HEK293 (cell line): ENCODE results near the gene DNA2.

Experiments used
- GLIS2 ChIP-seq: fragments of 450-650 bp; formaldehyde crosslinking; IDR thresholded peaks from 2 replicates; pipeline ENCODE4 v1.5.1; 2016; ENCODE audit warnings: missing biosample characterization, missing genetic modification characterization
- MZF1 ChIP-seq: fragments of 450-650 bp; formaldehyde crosslinking; IDR thresholded peaks from 2 replicates; pipeline ENCODE4 v1.5.1; 2017; ENCODE audit warnings: missing biosample characterization, missing genetic modification characterization, borderline replicate concordance
- SCRT2 ChIP-seq: fragments of 450-650 bp; formaldehyde crosslinking; IDR thresholded peaks from 2 replicates; pipeline ENCODE4 v1.5.1; 2016; ENCODE audit warnings: missing biosample characterization, missing genetic modification characterization
- SP3 ChIP-seq: fragments of 450-650 bp; formaldehyde crosslinking; IDR thresholded peaks from 2 replicates; pipeline ENCODE4 v1.5.1; 2016; ENCODE audit warnings: missing biosample characterization, missing genetic modification characterization
- ZBTB20 ChIP-seq: fragments of 450-650 bp; formaldehyde crosslinking; IDR thresholded peaks from 2 replicates; pipeline ENCODE4 v1.5.1; 2016; ENCODE audit warnings: missing biosample characterization, missing genetic modification characterization
- ZEB2 ChIP-seq: fragments of 450-650 bp; formaldehyde crosslinking; IDR thresholded peaks from 2 replicates; pipeline ENCODE4 v1.5.1; 2016; ENCODE audit warnings: missing biosample characterization, missing genetic modification characterization
- ZFHX2 ChIP-seq: fragments of 450-650 bp; formaldehyde crosslinking; conservative IDR thresholded peaks from 2 replicates; pipeline ENCODE4 v1.5.1; 2016; ENCODE audit warnings: missing biosample characterization, missing genetic modification characterization
- ZNF19 ChIP-seq: fragments of 450-650 bp; formaldehyde crosslinking; IDR thresholded peaks from 2 replicates; pipeline ENCODE4; 2016; ENCODE audit warnings: missing biosample characterization, missing genetic modification characterization, low read depth
- ZNF221 ChIP-seq: fragments of 450-650 bp; formaldehyde crosslinking; IDR thresholded peaks from 2 replicates; pipeline ENCODE4 v1.5.1; 2017; ENCODE audit warnings: missing biosample characterization, missing genetic modification characterization, borderline replicate concordance
- ZNF24 ChIP-seq: fragments of 450-650 bp; formaldehyde crosslinking; IDR thresholded peaks from 2 replicates; pipeline ENCODE4 v1.5.1; 2016; ENCODE audit warnings: missing biosample characterization, missing genetic modification characterization
- ZNF341 ChIP-seq: fragments of 450-650 bp; formaldehyde crosslinking; IDR thresholded peaks from 2 replicates; pipeline ENCODE4; 2016; ENCODE audit warnings: low read depth, missing biosample characterization, missing genetic modification characterization
- ZNF37A ChIP-seq: fragments of 450-650 bp; IDR thresholded peaks from 2 replicates; pipeline ENCODE4 v1.5.1; 2018; ENCODE audit warnings: missing biosample characterization, missing genetic modification characterization
- ZNF600 ChIP-seq: fragments of 450-650 bp; formaldehyde crosslinking; IDR thresholded peaks from 2 replicates; pipeline ENCODE4 v1.5.1; 2016; ENCODE audit warnings: missing biosample characterization, missing genetic modification characterization
- ZNF660 ChIP-seq: fragments of 450-650 bp; IDR thresholded peaks from 2 replicates; pipeline ENCODE4 v1.5.1; 2018; ENCODE audit warnings: missing biosample characterization, mild to moderate bottlenecking, missing genetic modification characterization
- ZNF677 ChIP-seq: fragments of 450-650 bp; IDR thresholded peaks from 2 replicates; pipeline ENCODE4 v1.5.0; 2018; ENCODE audit warnings: missing biosample characterization, mild to moderate bottlenecking, missing genetic modification characterization, moderate library complexity
- ZNF707 ChIP-seq: fragments of 450-650 bp; formaldehyde crosslinking; IDR thresholded peaks from 2 replicates; pipeline ENCODE4 v1.5.1; 2016; ENCODE audit warnings: missing biosample characterization, missing genetic modification characterization
- ZNF785 ChIP-seq: fragments of 450-650 bp; formaldehyde crosslinking; IDR thresholded peaks from 2 replicates; pipeline ENCODE4 v1.5.1; 2016; ENCODE audit warnings: missing biosample characterization, missing genetic modification characterization
- ZSCAN23 ChIP-seq: fragments of 450-650 bp; formaldehyde crosslinking; IDR thresholded peaks from 2 replicates; pipeline ENCODE4 v1.5.1; 2016; ENCODE audit warnings: missing biosample characterization, missing genetic modification characterization
- TF ChIP-seq, protein P1 (sequence below): fragments of 450-650 bp; formaldehyde crosslinking; conservative IDR thresholded peaks from 2 replicates; pipeline ENCODE4 v1.5.1; 2016; ENCODE audit warnings: low read depth, missing biosample characterization, missing genetic modification characterization
- TF ChIP-seq, protein P2 (sequence below): fragments of 450-650 bp; formaldehyde crosslinking; optimal IDR thresholded peaks from 2 replicates; pipeline ENCODE3; 2016; ENCODE audit warnings: missing biosample characterization, mild to moderate bottlenecking, missing genetic modification characterization
- TF ChIP-seq, protein P3 (sequence below): fragments of 450-650 bp; formaldehyde crosslinking; IDR thresholded peaks from 2 replicates; pipeline ENCODE4 v1.5.1; 2016; ENCODE audit warnings: missing biosample characterization, missing genetic modification characterization, borderline replicate concordance
- TF ChIP-seq, protein P4 (sequence below): fragments of 450-650 bp; formaldehyde crosslinking; IDR thresholded peaks from 2 replicates; pipeline ENCODE4 v1.5.1; 2017; ENCODE audit warnings: missing biosample characterization, missing genetic modification characterization
- TF ChIP-seq, protein P5 (sequence below): fragments of 450-650 bp; formaldehyde crosslinking; IDR thresholded peaks from 2 replicates; pipeline ENCODE4 v1.5.1; 2016; ENCODE audit warnings: missing biosample characterization, missing genetic modification characterization
- TF ChIP-seq, protein P6 (sequence below): fragments of 450-650 bp; formaldehyde crosslinking; IDR thresholded peaks from 2 replicates; pipeline ENCODE4 v1.5.1; 2016; ENCODE audit warnings: missing biosample characterization, missing genetic modification characterization

The DNA2 gene

DNA sequence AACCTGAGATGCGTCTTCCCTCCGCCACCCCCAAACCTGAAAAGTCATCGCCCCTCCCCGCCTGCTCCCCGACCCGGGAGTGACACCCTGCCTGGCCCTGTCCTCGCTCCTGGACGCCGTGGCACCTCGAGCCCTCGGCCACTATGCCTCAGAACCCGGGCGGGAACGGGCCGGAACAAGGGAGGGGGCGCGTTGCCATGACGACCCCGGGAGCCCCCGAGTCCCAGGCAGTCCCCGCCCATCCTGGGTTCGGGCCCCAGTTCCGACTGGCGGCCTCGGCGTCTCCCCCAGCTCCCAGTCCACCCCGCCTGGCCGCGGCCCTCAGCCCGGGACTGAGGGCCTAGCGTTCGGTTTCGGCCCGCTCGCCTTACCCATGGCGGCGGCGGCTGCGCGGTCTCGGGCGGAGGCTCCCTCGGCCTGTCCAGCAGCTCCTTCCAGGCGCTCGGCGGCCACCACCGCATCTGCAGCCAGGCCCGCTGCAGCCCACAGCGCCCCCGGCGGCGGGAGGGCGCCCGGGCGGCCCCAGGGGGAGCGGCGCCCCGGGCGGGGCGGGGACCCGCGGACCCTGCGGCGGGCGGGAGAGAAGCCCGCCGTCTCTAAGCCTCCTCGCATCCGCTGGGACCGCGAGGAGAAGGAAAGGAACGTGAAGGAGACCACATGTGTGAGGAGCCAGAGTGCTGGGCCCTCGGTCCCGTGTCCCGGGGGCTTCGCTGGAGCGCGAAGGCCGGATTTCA lies 64.8 kb downstream of the DNA2 start, which contains the start of gene RUFY2 (continued):
- TF ChIP-seq MZF1 (tag by site-specific recombination) (no peak), ZSCAN23 (no peak), ZNF600 (tag by site-specific recombination) (no peak), ZNF19 (tag by site-specific recombination) (no peak), SCRT2 (0 out of 2 replicates have a peak, but pooled peaks have one; percentile 5), ZNF221 (tag by site-specific recombination) (no peak), ZNF24 (tag by site-specific recombination) (peak; percentile 41; the same call in 1 of the 2 replicates), ZFHX2 (tag by site-specific recombination) (peak; percentile 77), ZNF707 (tag by site-specific recombination) (no peak), ZNF341 (peak; percentile 7; the same call in 1 of the 2 replicates), ZBTB20 (peak; percentile 84), ZNF37A (tag by site-specific recombination) (peak; percentile 38; the same call in 1 of the 2 replicates), ZNF785 (tag by site-specific recombination) (peak; percentile 19; the same call in 1 of the 2 replicates), ZEB2 (tag by site-specific recombination) (0 out of 2 replicates have a peak, but pooled peaks have one; percentile 1), ZNF677 (tag by site-specific recombination) (peak; percentile 55; the same call in 1 of the 2 replicates), GLIS2 (tag by site-specific recombination) (peak; percentile 82), ZNF660 (tag by site-specific recombination) (peak; percentile 90), SP3 (0 out of 2 replicates have a peak, but pooled peaks have one; percentile 2)
- TF ChIP-seq, protein P1, sequence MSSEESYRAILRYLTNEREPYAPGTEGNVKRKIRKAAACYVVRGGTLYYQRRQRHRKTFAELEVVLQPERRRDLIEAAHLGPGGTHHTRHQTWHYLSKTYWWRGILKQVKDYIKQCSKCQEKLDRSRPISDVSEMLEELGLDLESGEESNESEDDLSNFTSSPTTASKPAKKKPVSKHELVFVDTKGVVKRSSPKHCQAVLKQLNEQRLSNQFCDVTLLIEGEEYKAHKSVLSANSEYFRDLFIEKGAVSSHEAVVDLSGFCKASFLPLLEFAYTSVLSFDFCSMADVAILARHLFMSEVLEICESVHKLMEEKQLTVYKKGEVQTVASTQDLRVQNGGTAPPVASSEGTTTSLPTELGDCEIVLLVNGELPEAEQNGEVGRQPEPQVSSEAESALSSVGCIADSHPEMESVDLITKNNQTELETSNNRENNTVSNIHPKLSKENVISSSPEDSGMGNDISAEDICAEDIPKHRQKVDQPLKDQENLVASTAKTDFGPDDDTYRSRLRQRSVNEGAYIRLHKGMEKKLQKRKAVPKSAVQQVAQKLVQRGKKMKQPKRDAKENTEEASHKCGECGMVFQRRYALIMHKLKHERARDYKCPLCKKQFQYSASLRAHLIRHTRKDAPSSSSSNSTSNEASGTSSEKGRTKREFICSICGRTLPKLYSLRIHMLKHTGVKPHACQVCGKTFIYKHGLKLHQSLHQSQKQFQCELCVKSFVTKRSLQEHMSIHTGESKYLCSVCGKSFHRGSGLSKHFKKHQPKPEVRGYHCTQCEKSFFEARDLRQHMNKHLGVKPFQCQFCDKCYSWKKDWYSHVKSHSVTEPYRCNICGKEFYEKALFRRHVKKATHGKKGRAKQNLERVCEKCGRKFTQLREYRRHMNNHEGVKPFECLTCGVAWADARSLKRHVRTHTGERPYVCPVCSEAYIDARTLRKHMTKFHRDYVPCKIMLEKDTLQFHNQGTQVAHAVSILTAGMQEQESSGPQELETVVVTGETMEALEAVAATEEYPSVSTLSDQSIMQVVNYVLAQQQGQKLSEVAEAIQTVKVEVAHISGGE (tag by site-specific recombination), result peak; percentile 51; the same call in 1 of the 2 replicates
- TF ChIP-seq, protein P2, sequence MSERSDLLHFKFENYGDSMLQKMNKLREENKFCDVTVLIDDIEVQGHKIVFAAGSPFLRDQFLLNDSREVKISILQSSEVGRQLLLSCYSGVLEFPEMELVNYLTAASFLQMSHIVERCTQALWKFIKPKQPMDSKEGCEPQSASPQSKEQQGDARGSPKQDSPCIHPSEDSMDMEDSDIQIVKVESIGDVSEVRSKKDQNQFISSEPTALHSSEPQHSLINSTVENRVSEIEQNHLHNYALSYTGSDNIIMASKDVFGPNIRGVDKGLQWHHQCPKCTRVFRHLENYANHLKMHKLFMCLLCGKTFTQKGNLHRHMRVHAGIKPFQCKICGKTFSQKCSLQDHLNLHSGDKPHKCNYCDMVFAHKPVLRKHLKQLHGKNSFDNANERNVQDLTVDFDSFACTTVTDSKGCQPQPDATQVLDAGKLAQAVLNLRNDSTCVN (tag by site-specific recombination), result peak; percentile 92
- TF ChIP-seq, protein P3, sequence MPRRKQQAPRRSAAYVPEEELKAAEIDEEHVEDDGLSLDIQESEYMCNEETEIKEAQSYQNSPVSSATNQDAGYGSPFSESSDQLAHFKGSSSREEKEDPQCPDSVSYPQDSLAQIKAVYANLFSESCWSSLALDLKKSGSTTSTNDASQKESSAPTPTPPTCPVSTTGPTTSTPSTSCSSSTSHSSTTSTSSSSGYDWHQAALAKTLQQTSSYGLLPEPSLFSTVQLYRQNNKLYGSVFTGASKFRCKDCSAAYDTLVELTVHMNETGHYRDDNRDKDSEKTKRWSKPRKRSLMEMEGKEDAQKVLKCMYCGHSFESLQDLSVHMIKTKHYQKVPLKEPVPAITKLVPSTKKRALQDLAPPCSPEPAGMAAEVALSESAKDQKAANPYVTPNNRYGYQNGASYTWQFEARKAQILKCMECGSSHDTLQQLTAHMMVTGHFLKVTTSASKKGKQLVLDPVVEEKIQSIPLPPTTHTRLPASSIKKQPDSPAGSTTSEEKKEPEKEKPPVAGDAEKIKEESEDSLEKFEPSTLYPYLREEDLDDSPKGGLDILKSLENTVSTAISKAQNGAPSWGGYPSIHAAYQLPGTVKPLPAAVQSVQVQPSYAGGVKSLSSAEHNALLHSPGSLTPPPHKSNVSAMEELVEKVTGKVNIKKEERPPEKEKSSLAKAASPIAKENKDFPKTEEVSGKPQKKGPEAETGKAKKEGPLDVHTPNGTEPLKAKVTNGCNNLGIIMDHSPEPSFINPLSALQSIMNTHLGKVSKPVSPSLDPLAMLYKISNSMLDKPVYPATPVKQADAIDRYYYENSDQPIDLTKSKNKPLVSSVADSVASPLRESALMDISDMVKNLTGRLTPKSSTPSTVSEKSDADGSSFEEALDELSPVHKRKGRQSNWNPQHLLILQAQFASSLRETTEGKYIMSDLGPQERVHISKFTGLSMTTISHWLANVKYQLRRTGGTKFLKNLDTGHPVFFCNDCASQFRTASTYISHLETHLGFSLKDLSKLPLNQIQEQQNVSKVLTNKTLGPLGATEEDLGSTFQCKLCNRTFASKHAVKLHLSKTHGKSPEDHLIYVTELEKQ (tag by site-specific recombination), result no peak
- TF ChIP-seq, protein P4, sequence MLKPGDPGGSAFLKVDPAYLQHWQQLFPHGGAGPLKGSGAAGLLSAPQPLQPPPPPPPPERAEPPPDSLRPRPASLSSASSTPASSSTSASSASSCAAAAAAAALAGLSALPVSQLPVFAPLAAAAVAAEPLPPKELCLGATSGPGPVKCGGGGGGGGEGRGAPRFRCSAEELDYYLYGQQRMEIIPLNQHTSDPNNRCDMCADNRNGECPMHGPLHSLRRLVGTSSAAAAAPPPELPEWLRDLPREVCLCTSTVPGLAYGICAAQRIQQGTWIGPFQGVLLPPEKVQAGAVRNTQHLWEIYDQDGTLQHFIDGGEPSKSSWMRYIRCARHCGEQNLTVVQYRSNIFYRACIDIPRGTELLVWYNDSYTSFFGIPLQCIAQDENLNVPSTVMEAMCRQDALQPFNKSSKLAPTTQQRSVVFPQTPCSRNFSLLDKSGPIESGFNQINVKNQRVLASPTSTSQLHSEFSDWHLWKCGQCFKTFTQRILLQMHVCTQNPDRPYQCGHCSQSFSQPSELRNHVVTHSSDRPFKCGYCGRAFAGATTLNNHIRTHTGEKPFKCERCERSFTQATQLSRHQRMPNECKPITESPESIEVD (tag by site-specific recombination), result no peak
- TF ChIP-seq, protein P5, sequence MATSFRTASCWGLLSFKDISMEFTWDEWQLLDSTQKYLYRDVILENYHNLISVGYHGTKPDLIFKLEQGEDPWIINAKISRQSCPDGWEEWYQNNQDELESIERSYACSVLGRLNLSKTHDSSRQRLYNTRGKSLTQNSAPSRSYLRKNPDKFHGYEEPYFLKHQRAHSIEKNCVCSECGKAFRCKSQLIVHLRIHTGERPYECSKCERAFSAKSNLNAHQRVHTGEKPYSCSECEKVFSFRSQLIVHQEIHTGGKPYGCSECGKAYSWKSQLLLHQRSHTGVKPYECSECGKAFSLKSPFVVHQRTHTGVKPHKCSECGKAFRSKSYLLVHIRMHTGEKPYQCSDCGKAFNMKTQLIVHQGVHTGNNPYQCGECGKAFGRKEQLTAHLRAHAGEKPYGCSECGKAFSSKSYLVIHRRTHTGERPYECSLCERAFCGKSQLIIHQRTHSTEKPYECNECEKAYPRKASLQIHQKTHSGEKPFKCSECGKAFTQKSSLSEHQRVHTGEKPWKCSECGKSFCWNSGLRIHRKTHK, result no peak
- TF ChIP-seq, protein P6, sequence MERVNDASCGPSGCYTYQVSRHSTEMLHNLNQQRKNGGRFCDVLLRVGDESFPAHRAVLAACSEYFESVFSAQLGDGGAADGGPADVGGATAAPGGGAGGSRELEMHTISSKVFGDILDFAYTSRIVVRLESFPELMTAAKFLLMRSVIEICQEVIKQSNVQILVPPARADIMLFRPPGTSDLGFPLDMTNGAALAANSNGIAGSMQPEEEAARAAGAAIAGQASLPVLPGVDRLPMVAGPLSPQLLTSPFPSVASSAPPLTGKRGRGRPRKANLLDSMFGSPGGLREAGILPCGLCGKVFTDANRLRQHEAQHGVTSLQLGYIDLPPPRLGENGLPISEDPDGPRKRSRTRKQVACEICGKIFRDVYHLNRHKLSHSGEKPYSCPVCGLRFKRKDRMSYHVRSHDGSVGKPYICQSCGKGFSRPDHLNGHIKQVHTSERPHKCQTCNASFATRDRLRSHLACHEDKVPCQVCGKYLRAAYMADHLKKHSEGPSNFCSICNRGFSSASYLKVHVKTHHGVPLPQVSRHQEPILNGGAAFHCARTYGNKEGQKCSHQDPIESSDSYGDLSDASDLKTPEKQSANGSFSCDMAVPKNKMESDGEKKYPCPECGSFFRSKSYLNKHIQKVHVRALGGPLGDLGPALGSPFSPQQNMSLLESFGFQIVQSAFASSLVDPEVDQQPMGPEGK (tag by site-specific recombination), result peak; percentile 100
